ENCODE measurements around the gene NSD2. TPM values are rescaled to one million over a fixed set of nuclear protein-coding genes. Genes with fewer than 3 reads are reported as not detected.

Gene NSD2
- total and polyA plus RNA-seq, 9 of the 15 experiments (the other 6 are each of a cell fraction or from before 2014, with no cell fraction given): 6.4 to 126 (median 58.8) TPM

DNA sequence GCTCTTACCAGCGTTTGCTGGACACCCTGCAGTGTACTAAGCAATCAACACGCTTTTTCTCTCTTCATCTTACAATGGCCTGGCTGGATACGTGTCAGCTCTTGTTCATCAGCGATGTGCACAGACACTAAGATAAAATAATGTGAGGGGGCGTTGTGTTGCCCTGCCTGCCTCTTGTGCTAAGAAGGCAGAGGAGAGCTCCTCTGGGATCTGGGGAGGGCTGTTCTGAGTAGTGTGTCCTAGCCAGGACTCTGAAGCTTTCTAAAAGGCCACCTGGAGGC is 87.9 kb downstream of the NSD2 start:
- CTCF ChIA-PET (ENCODE audit: low intra/inter-chr PET ratio): no interaction called here
- no peak for ATAC-seq
- H2AFZ ChIP-seq (ENCODE audit: low read depth, low read length): no peak overlapping the region

More for the DNA sequence above, 87.9 kb downstream of the NSD2 start:
- Histone ChIP-seq H3K4me3 (no peak overlapping the region), H3K79me2 (ENCODE audit: control insufficient read depth, insufficient read depth, low read length) (no peaks in the 10 kb centered on the region), H3K9me3 (replicated peaks; ENCODE audit: control insufficient read depth, insufficient read depth, low read depth, low read length) (no peaks in the 10 kb centered on the region), H3K9ac (ENCODE audit: insufficient read depth in 1 of 2, low read depth in 2 of 2, low read length in 2 of 2) (no peak overlapping the region), H3K9me1 (ENCODE audit: control insufficient read depth, insufficient read depth, low read length) (no peaks in the 10 kb centered on the region), H3K36me3 (ENCODE audit: control insufficient read depth, insufficient read depth, low read length) (peaks cover 95% of the 10 kb centered on the region), H3K27me3 (ENCODE audit: control insufficient read depth in 2 of 2, insufficient read depth in 2 of 2, low read length in 2 of 2) (no peaks in the 10 kb centered on the region), H3K4me1 (replicated peaks in 1 of 2; ENCODE audit: control insufficient read depth in 2 of 2, insufficient read depth in 2 of 2, low read length in 2 of 2) (peaks cover 5 to 7% of the 10 kb centered on the region in 2 experiments; a peak in 4 of 5 replicates), H4K20me1 (replicated peaks; ENCODE audit: control insufficient read depth, insufficient read depth, low read length) (0 out of 2 replicates have a peak, but pooled peaks cover under 1% of the 10 kb centered on the region), H3K4me2 (ENCODE audit: insufficient read depth, low read length) (no peak overlapping the region), H3K27ac (ENCODE audit: extremely low read depth, low read depth, low read length) (no peak overlapping the region)
- DNase-seq (ENCODE audit: extremely low read depth in 1 of 4, low spot score in 3 of 4) (no peak), FAIRE-seq (no peak)
- TF ChIP-seq WHSC1 (IDR thresholded peaks at IDR 0.05; ENCODE audit: low read length) (no peak), NEUROD1 (IDR thresholded peaks at IDR 0.05; ENCODE audit: borderline replicate concordance, low read depth, low read length, partially characterized antibody) (no peak), ZNF644 (tag; IDR thresholded peaks at IDR 0.05; ENCODE audit: low read depth) (no peak), ZNF57 (CRISPR knock-in tag; IDR thresholded peaks at IDR 0.05) (no peak), SRSF1 (IDR thresholded peaks at IDR 0.05; ENCODE audit: low read depth, low read length) (no peak), FOXM1 (IDR thresholded peaks at IDR 0.05; ENCODE audit: low read depth) (no peak), FOXM1 (CRISPR knock-in tag; IDR thresholded peaks at IDR 0.05; ENCODE audit: low read depth) (no peak)
- TF ChIP-seq, protein P1, sequence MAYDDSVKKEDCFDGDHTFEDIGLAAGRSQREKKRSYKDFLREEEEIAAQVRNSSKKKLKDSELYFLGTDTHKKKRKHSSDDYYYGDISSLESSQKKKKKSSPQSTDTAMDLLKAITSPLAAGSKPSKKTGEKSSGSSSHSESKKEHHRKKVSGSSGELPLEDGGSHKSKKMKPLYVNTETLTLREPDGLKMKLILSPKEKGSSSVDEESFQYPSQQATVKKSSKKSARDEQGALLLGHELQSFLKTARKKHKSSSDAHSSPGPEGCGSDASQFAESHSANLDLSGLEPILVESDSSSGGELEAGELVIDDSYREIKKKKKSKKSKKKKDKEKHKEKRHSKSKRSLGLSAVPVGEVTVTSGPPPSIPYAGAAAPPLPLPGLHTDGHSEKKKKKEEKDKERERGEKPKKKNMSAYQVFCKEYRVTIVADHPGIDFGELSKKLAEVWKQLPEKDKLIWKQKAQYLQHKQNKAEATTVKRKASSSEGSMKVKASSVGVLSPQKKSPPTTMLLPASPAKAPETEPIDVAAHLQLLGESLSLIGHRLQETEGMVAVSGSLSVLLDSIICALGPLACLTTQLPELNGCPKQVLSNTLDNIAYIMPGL (CRISPR knock-in tag; IDR thresholded peaks at IDR 0.05): no peak
- TF ChIP-seq, protein P2, sequence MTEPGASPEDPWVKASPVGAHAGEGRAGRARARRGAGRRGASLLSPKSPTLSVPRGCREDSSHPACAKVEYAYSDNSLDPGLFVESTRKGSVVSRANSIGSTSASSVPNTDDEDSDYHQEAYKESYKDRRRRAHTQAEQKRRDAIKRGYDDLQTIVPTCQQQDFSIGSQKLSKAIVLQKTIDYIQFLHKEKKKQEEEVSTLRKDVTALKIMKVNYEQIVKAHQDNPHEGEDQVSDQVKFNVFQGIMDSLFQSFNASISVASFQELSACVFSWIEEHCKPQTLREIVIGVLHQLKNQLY (CRISPR knock-in tag; conservative IDR thresholded peaks at IDR 0.05): no peak
- no TSS peak for BruUV-seq (replicated peaks)
- WGBS (ENCODE audit: insufficient coverage, low coverage, missing lambda C conversion rate): 75% methylated on average over 5 of the region's 5 CpGs
- in situ Hi-C loops (cut with MboI): no loop called here
- POLR2A ChIA-PET: interaction anchor here (0.7 to 1.2 kb wide), 2 partner anchors 115 to 202 kb away, joined by 3 read pairs; no protein-coding TSS in a partner anchor
- intact Hi-C loops (cut with micrococcal nuclease): no loop called here

Data from K562 (cell line).